ENCODE measurements around the gene PCDHGB4.
A peak's percentile ranks its signal among the peaks of the same experiment; 100 is the strongest.
"Not testable (repeated sequence)": the region's sequence is repeated elsewhere in the genome, so short reads cannot be mapped to it uniquely, and the experiment has no call there.

PCDHGB4 gene

GRCh38 chr5:141398608-141399007 is 11.1 kb downstream of the PCDHGB4 start:
- no peak for DNase-seq (ENCODE audit: low spot score)

GRCh38 chr5:141399555-141400258 is 12.2 kb downstream of the PCDHGB4 start:
- no peak for DNase-seq (ENCODE audit: low spot score)

GRCh38 chr5:141402553-141403243 is 15.2 kb downstream of the PCDHGB4 start, which contains the start of gene PCDHGA9:
Gene PCDHGA9 (plus strand): TSS chr5:141402778. CDS start chr5:141402953, 175 bp downstream.
- DNase-seq (ENCODE audit: low spot score): no peak

GRCh38 chr5:141403387-141403786 is 15.9 kb downstream of the PCDHGB4 start:
- no peak for DNase-seq (ENCODE audit: low spot score)

DNA sequence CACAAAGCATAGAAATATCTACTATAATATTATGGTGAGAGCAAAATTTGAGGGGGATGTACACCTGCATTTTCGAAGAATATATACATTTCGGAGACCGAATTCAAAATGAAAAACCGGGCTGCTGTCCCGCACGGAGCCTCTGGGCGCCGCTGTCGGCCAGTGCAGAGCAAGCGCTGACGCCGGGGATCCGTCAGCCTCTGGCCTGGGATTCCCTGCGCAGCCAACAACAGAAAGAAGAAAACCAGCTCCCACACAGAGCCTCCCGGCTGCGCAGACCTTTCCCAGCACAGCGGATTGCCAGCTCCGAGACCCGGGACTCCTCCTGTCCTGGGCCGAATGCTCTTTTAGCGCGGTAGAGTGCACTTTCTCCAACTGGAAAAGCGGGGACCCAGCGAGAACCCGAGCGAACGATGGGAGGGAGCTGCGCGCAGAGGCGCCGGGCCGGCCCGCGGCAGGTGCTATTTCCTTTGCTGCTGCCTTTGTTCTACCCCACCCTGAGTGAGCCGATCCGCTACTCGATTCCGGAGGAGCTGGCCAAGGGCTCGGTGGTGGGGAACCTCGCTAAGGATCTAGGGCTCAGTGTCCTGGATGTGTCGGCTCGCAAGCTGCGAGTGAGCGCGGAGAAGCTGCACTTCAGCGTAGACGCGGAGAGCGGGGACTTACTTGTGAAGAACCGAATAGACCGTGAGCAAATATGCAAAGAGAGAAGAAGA is 20.4 kb downstream of the PCDHGB4 start, which contains the start of gene PCDHGB6:
Gene PCDHGB6, plus strand, starts transcription at position 232 of the 716 bp plus-strand sequence. Its CDS starts 182 bp downstream, at position 414.
- peak; percentile 42 for DNase-seq (ENCODE audit: low spot score)

DNA sequence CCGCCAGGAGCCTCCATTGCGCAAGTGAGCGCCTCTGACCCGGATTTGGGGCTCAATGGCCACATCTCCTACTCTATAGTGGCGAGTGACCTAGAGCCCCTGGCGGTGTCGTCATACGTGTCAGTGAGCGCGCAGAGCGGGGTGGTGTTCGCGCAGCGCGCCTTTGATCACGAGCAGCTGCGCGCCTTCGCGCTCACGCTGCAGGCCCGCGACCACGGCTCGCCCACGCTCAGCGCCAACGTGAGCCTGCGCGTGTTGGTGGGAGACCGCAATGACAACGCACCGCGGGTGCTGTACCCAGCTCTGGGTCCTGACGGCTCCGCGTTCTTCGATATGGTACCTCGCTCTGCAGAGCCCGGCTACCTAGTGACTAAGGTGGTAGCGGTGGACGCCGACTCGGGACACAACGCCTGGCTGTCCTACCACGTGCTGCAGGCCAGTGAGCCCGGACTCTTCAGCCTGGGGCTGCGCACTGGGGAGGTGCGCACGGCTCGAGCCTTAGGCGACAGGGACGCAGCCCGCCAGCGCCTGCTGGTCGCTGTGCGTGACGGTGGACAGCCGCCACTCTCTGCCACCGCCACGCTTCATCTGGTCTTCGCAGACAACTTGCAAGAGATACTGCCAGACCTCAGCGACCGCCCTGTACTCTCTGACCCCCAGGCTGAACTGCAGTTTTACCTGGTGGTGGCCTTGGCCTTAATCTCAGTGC is 22.3 kb downstream of the PCDHGB4 start:
- no peak for DNase-seq (ENCODE audit: low spot score)

- no peak for DNase-seq (ENCODE audit: low spot score)
Measured at GRCh38 chr5:141411575-141411974, 24.1 kb downstream of the PCDHGB4 start.

DNA sequence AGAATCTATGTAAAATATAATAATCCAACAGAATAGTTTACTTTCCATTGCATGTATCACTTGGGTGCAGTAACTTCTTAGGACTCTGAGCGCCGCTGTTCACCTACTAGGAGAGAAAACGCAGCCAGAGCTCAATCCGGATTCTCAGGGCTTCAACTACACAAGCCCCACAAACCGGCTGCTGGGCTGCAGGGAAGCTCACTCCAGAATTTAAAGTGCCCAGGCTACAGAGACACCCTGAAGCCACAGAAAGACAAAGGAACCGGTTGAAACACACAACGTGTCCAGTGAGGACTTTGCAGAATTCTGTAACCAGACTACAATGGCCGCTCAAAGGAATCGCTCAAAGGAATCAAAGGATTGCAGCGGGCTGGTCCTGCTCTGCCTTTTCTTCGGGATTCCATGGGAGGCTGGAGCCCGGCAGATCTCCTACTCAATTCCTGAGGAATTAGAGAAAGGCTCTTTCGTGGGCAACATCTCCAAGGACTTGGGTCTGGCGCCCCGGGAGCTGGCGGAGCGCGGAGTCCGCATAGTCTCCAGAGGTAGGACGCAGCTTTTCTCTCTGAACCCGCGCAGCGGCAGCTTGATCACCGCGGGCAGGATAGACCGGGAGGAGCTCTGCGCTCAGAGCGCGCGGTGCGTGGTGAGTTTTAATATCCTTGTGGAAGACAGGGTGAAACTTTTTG is 25.5 kb downstream of the PCDHGB4 start, which contains the start of gene PCDHGA10:
Gene PCDHGA10, plus strand, starts transcription at position 134 of the 686 bp plus-strand sequence. Its CDS starts 189 bp downstream, at position 323.
- peak; percentile 57 for DNase-seq (ENCODE audit: low spot score)

- no peak for DNase-seq (ENCODE audit: low spot score)
Measured at GRCh38 chr5:141413540-141414069, 26.1 kb downstream of the PCDHGB4 start.

GRCh38 chr5:141414548-141415274 is 27.2 kb downstream of the PCDHGB4 start:
- DNase-seq (ENCODE audit: low spot score): not testable (repeated sequence)

DNA sequence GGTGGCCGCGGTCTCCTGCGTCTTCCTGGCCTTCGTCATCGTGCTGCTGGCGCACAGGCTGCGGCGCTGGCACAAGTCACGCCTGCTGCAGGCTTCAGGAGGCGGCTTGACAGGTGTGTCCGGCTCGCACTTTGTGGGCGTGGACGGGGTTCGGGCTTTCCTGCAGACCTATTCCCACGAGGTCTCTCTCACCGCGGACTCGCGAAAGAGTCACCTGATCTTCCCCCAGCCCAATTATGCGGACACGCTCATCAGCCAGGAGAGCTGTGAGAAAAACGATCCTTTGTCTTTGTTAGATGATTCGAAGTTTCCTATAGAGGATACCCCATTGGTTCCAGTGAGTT is 27.7 kb downstream of the PCDHGB4 start:
- not testable (repeated sequence) for DNase-seq (ENCODE audit: low spot score)

DNA sequence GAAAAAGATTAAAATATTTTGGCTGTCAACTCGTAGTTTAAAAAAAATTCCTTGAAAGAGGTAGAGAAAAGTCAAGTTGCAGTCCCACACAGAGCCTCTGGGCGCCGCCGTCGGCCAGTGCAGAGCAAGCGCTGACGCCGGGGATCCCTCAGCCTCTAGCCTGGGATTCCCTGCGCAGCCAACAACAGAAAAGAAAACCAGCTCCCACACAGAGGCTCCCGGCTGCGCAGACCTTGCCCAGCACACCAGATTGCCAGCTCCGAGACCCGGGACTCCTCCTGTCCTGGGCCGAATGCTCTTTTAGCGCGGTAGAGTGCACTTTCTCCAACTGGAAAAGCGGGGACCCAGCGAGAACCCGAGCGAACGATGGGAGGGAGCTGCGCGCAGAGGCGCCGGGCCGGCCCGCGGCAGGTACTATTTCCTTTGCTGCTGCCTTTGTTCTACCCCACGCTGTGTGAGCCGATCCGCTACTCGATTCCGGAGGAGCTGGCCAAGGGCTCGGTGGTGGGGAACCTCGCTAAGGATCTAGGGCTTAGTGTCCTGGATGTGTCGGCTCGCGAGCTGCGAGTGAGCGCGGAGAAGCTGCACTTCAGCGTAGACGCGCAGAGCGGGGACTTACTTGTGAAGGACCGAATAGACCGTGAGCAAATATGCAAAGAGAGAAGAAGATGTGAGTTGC is 30.1 kb downstream of the PCDHGB4 start, which contains the start of gene PCDHGB7:
Gene PCDHGB7, plus strand, starts transcription at position 184 of the 679 bp plus-strand sequence. Its CDS starts 183 bp downstream, at position 367.
- DNase-seq (ENCODE audit: low spot score): peak; percentile 53

GRCh38 chr5:141419074-141419880 is 31.8 kb downstream of the PCDHGB4 start:
- no peak for DNase-seq (ENCODE audit: low spot score)

GRCh38 chr5:141420855-141421488 is 33.5 kb downstream of the PCDHGB4 start, which contains the start of gene PCDHGA11:
Gene PCDHGA11 (plus strand): TSS chr5:141421051. CDS start chr5:141421228, 177 bp downstream.
- peak; percentile 51 for DNase-seq (ENCODE audit: low spot score)

GRCh38 chr5:141421489-141421855 is 34.0 kb downstream of the PCDHGB4 start:
- DNase-seq (ENCODE audit: low spot score): no peak

DNA sequence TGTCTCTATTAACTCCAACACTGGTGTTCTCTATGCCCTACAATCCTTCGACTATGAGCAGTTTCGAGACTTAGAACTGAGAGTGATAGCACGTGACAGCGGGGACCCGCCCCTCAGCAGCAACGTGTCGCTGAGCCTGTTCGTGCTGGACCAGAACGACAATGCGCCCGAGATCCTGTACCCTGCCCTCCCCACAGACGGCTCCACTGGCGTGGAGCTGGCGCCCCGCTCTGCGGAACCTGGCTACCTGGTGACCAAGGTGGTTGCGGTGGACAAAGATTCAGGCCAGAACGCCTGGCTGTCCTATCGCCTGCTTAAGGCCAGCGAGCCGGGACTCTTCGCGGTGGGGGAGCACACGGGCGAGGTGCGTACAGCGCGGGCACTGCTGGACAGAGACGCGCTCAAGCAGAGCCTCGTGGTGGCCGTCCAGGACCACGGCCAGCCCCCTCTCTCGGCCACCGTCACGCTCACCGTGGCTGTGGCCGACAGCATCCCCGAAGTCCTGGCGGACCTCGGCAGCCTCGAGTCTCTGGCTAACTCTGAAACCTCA is 35.3 kb downstream of the PCDHGB4 start:
- no peak for DNase-seq (ENCODE audit: low spot score)

DNA sequence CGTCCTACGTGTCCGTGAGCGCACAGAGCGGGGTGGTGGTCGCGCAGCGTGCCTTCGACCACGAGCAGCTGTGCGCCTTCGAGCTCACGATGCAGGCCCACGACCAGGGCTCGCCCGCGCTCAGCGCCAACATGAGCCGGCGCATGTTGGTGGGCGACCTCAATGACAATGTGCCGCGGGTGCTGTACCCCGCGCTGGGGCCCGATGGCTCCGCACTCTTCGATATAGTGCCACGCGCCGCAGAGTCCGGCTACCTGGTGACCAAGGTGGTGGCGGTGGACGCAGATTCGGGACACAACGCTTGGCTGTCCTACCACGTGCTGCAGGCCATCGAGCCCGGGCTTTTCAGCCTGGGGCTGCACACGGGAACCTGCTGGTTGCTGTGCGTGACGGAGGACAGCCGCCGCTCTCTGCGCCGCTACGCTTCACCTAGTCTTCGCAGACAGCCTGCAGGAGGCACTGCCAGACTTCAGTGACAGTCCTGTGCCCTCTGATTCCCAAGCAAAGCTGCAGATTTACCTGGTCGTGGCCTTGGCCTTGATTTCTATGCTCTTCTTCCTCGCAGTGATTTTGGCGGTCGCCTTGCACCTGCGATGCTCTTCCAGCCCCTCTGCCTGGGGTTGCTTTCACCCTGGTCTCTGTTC is 40.4 kb downstream of the PCDHGB4 start:
- DNase-seq (ENCODE audit: low spot score): no peak

All from activated CD4-positive, alpha-beta T cell treated with anti-CD3 and anti-CD28 coated beads, Interleukin-2, Interleukin-4, amounts not matched to agents 100 ng/mL and 50 ng/mL, durations not matched to agents 16 hours and 8 hours (primary cell).